OCI-LY1 (cell line): ENCODE data around the gene FRMPD3.

Source experiments
- H2AFZ ChIP-seq: fragments of 200-600 bp; sonication (generic), shearing (Covaris generic); 2 replicates; pipeline ENCODE4 v1.6.0; 2014; ENCODE audit warnings: antibody characterized with exemption, mild to moderate bottlenecking, low read length
- H3F3A ChIP-seq: fragments of 200-600 bp; sonication (generic), shearing (Covaris generic); 2 replicates; pipeline ENCODE4 v1.6.0; 2014; ENCODE audit warnings: mild to moderate bottlenecking, antibody characterized with exemption, low read length, moderate library complexity; ENCODE audit not compliant: insufficient read depth
- H3K27ac ChIP-seq: fragments of 200-600 bp; sonication (generic); 2 replicates; pipeline ENCODE4 v1.5.1; 2014; ENCODE audit warnings: low read length, mixed run types, mild to moderate bottlenecking, low read depth; ENCODE audit not compliant: poor library complexity, severe bottlenecking
- H3K27me3 ChIP-seq: fragments of 200-600 bp; sonication (generic); 2 replicates; pipeline ENCODE4 v1.6.0; 2014; ENCODE audit warnings: antibody characterized with exemption, mild to moderate bottlenecking, low read length, moderate library complexity; ENCODE audit not compliant: insufficient read depth
- H3K36me3 ChIP-seq: fragments of 200-600 bp; sonication (generic); 2 replicates; pipeline ENCODE4 v1.6.1; 2014; ENCODE audit warnings: mild to moderate bottlenecking, antibody characterized with exemption, low read length, moderate library complexity, mixed read lengths; ENCODE audit not compliant: insufficient read depth
- H3K4me1 ChIP-seq: fragments of 200-600 bp; sonication (generic); 2 replicates; pipeline ENCODE4 v1.5.1; 2014; ENCODE audit warnings: mild to moderate bottlenecking, low read length, moderate library complexity; ENCODE audit not compliant: insufficient read depth, severe bottlenecking
- H3K4me2 ChIP-seq: fragments of 200-600 bp; sonication (generic), shearing (Covaris generic); 2 replicates; pipeline ENCODE4 v1.6.1; 2014; ENCODE audit warnings: low read length
- H3K4me3 ChIP-seq: fragments of 200-600 bp; sonication (generic); 2 replicates; pipeline ENCODE4 v1.5.1; 2014; ENCODE audit warnings: low read length, low read depth, mild to moderate bottlenecking, mixed read lengths; ENCODE audit not compliant: poor library complexity, severe bottlenecking
- H3K79me2 ChIP-seq: fragments of 200-600 bp; shearing (Covaris generic); 2 replicates; pipeline ENCODE4 v1.6.1; 2016; ENCODE audit warnings: mixed run types, low read length, mixed read lengths; ENCODE audit not compliant: insufficient read depth
- H3K9ac ChIP-seq: fragments of 200-600 bp; sonication (generic), shearing (Covaris generic); 2 replicates; pipeline ENCODE4 v1.6.1; 2014; ENCODE audit warnings: mild to moderate bottlenecking, low read length, mixed read lengths
- H3K9me2 ChIP-seq: fragments of 200-600 bp; sonication (generic), shearing (Covaris generic); 2 replicates; pipeline ENCODE4 v1.6.1; 2014; ENCODE audit warnings: low read depth, mild to moderate bottlenecking, low read length, mixed read lengths
- H3K9me3 ChIP-seq: fragments of 200-600 bp; shearing (Covaris generic); 2 replicates; pipeline ENCODE4 v1.6.1; 2014; ENCODE audit warnings: low read length, mixed read lengths
- H4K20me1 ChIP-seq: fragments of 200-600 bp; sonication (generic), shearing (Covaris generic); 2 replicates; pipeline ENCODE4 v1.6.0; 2016; ENCODE audit warnings: mild to moderate bottlenecking, low read length; ENCODE audit not compliant: insufficient read depth
- CTCF ChIP-seq: fragments of 200-600 bp; sonication (generic), shearing (Covaris generic); IDR thresholded peaks from 2 replicates; pipeline ENCODE4 v1.5.1; 2017; ENCODE audit warnings: mild to moderate bottlenecking, antibody characterized with exemption, low read length, moderate library complexity, mixed read lengths
- EZH2 ChIP-seq: fragments of 200-600 bp; sonication (generic), shearing (Covaris generic); IDR thresholded peaks from 2 replicates; pipeline ENCODE4 v1.8.0; 2017; ENCODE audit warnings: borderline replicate concordance, mixed run types, mild to moderate bottlenecking, antibody characterized with exemption, low read length, moderate library complexity, mixed read lengths

FRMPD3 gene

GRCh38 chrX:107448998-107449835, at the start of gene FRMPD3:
FRMPD3 (plus strand) TSS chrX:107449652; CDS start chrX:107526589, 76,937 bp downstream.
- Histone ChIP-seq H3K27ac (no peak within 1 kb of the TSS), H3K4me2 (no peak within 1 kb of the TSS), H4K20me1 (no peaks in the 10 kb centered on the region), H3K36me3 (no peaks in the 10 kb centered on the region), H3K9me2 (no peaks in the 10 kb centered on the region), H3K4me3 (no peak within 1 kb of the TSS), H2AFZ (no peak within 1 kb of the TSS), H3K79me2 (no peaks in the 10 kb centered on the region), H3K9me3 (no peaks in the 10 kb centered on the region), H3K4me1 (no peaks in the 10 kb centered on the region), H3K27me3 (no peaks in the 10 kb centered on the region), H3K9ac (no peak within 1 kb of the TSS), H3F3A (no peaks in the 10 kb centered on the region)
- TF ChIP-seq EZH2 (no peak), CTCF (no peak)

- Histone ChIP-seq H3K4me3 (no peak overlapping the region), H3K9me2 (no peaks in the 10 kb centered on the region), H3K36me3 (no peaks in the 10 kb centered on the region), H4K20me1 (no peaks in the 10 kb centered on the region), H3K27me3 (no peaks in the 10 kb centered on the region), H3K79me2 (no peaks in the 10 kb centered on the region), H2AFZ (no peak overlapping the region), H3K4me2 (no peak overlapping the region), H3F3A (no peaks in the 10 kb centered on the region), H3K9ac (no peak overlapping the region), H3K27ac (no peak overlapping the region), H3K4me1 (no peaks in the 10 kb centered on the region), H3K9me3 (no peaks in the 10 kb centered on the region)
- TF ChIP-seq EZH2, result no peak
- TF ChIP-seq CTCF, result no peak
These were observed 28.9 kb upstream of the FRMPD3 start for GRCh38 chrX:107420571-107420970.

- no peak overlapping the region for H3K9ac ChIP-seq
- TF ChIP-seq CTCF, result no peak
- TF ChIP-seq EZH2, result no peak
- no peak overlapping the region for H3K27ac ChIP-seq
These were observed 28.1 kb upstream of the FRMPD3 start for GRCh38 chrX:107421337-107421861.

More at GRCh38 chrX:107421337-107421861, 28.1 kb upstream of the FRMPD3 start:
- Histone ChIP-seq H2AFZ (no peak overlapping the region), H3K4me1 (no peaks in the 10 kb centered on the region), H3K79me2 (no peaks in the 10 kb centered on the region), H3K36me3 (no peaks in the 10 kb centered on the region), H3K4me3 (no peak overlapping the region), H3K9me3 (no peaks in the 10 kb centered on the region), H3F3A (no peaks in the 10 kb centered on the region), H3K27me3 (no peaks in the 10 kb centered on the region), H3K4me2 (no peak overlapping the region), H3K9me2 (no peaks in the 10 kb centered on the region), H4K20me1 (no peaks in the 10 kb centered on the region)
